Islet precursor cell (in vitro differentiated cells): ENCODE results near the gene MAP2K6.

ENCODE experiments used
- DNase-seq: peaks from one replicate; pipeline ENCODE4 v3.0.0-alpha.2; 2018

The MAP2K6 gene

GRCh38 chr17:69539781-69540319 lies 125.4 kb downstream of the MAP2K6 start:
- peak; percentile 72 for DNase-seq

GRCh38 chr17:69540356-69540755 lies 125.9 kb downstream of the MAP2K6 start:
- DNase-seq, result no peak

- no peak for DNase-seq
These were observed 132.7 kb downstream of the MAP2K6 start for GRCh38 chr17:69547230-69547629.

GRCh38 chr17:69547947-69548346 lies 133.4 kb downstream of the MAP2K6 start:
- DNase-seq, result no peak

GRCh38 chr17:69551212-69552010 lies 136.9 kb downstream of the MAP2K6 start:
- DNase-seq, result no peak

- no peak for DNase-seq
These were observed 138.6 kb downstream of the MAP2K6 start for GRCh38 chr17:69552986-69553667.

GRCh38 chr17:69555056-69555455 lies 140.6 kb downstream of the MAP2K6 start:
- no peak for DNase-seq

- DNase-seq, result no peak
These were observed 142.8 kb downstream of the MAP2K6 start for GRCh38 chr17:69557339-69557738.

- no peak for DNase-seq
These were observed 144.3 kb downstream of the MAP2K6 start for GRCh38 chr17:69558796-69559195.

- DNase-seq, result peak; percentile 93
These were observed 146.5 kb downstream of the MAP2K6 start for GRCh38 chr17:69560987-69561441.

- DNase-seq, result no peak
These were observed 147.0 kb downstream of the MAP2K6 start for GRCh38 chr17:69561462-69561861.

- DNase-seq, result no peak
These were observed 150.9 kb downstream of the MAP2K6 start for GRCh38 chr17:69565447-69565846.

GRCh38 chr17:69567130-69567529 lies 152.6 kb downstream of the MAP2K6 start:
- peak; percentile 72 for DNase-seq

- DNase-seq, result no peak
These were observed 158.2 kb downstream of the MAP2K6 start for GRCh38 chr17:69572747-69573146.

GRCh38 chr17:69573396-69573795 lies 158.9 kb downstream of the MAP2K6 start:
- no peak for DNase-seq

- no peak for DNase-seq
These were observed 160.0 kb downstream of the MAP2K6 start for GRCh38 chr17:69574257-69575197.

GRCh38 chr17:69575346-69575761 lies 160.9 kb downstream of the MAP2K6 start:
- no peak for DNase-seq

- no peak for DNase-seq
These were observed 162.6 kb downstream of the MAP2K6 start for GRCh38 chr17:69577098-69577497.

- no peak for DNase-seq
These were observed 164.0 kb downstream of the MAP2K6 start for GRCh38 chr17:69578385-69578936.

- DNase-seq, result no peak
These were observed 165.6 kb downstream of the MAP2K6 start for GRCh38 chr17:69579961-69580677.

GRCh38 chr17:69581061-69581961 lies 166.8 kb downstream of the MAP2K6 start:
- no peak for DNase-seq
